K562 (cell line): Measurements from ENCODE around the gene SLC25A36. TPM values are rescaled to one million over a fixed set of nuclear protein-coding genes. Genes with fewer than 3 reads are reported as not detected.

Experiments
- ATAC-seq: fragments of 200-7000 bp; cut with Tn5 transposase; 3 replicates; pipeline ENCODE4 v1.9.1; 2020; ENCODE audit warnings: moderate library complexity
- BruUV-seq: library from RNA; stranded (reverse); fragments of 400-500 nt; replicated peaks from 2 replicates; lab custom pipeline; 2021; lab: Mats Ljungman, UMichigan
- CTCF ChIA-PET: fragments of 300-600 bp; formaldehyde crosslinking; extraction: SDS; loops from one replicate; lab custom pipeline; 2021; ENCODE audit warnings: low intra/inter-chr PET ratio; lab: Yijun Ruan, JAX
- POLR2A ChIA-PET: fragments of 300-600, 350-650 bp; sonication (Branson Sonifier 250); formaldehyde crosslinking; extraction: SDS; loops from one replicate; lab custom pipeline; 2021; ENCODE audit warnings: antibody characterized with exemption, inconsistent platforms; lab: Yijun Ruan, JAX
- DNase-seq, 4 experiments: peaks; one replicate each; pipeline versions ENCODE4 v3.0.0 to v3.0.0-alpha.2; 2011 to 2018; ENCODE audit warnings: low spot score in 3 of 4, mixed read lengths in 3 of 4; ENCODE audit errors: extremely low read depth in 1 of 4
- FAIRE-seq: peaks from 2 replicates; lab custom pipeline; 2011; peaks lifted over from hg19 to GRCh38; lab: Jason Lieb, UNC
- H2AFZ ChIP-seq: 2 replicates; pipeline ENCODE4 v1.6.0; 2011; ENCODE audit warnings: low read depth, low read length, control low read depth, inconsistent platforms
- H3K27ac ChIP-seq: fragments of 200-600 bp; 3 replicates; pipeline ENCODE4 v1.8.0; 2011; ENCODE audit warnings: low read depth, mild to moderate bottlenecking, control low read depth, inconsistent platforms, low read length, moderate library complexity, mixed read lengths; ENCODE audit errors: extremely low read depth
- H3K27me3 ChIP-seq, 2 experiments: fragments of 300-600 bp in 1 of 2; 2 replicates in 1 of 2; 3 replicates in 1 of 2; pipeline versions ENCODE4 v1.6.0 to v1.8.0; 2011; ENCODE audit warnings: inconsistent platforms in 2 of 2, low read length in 2 of 2, mild to moderate bottlenecking in 1 of 2, mixed read lengths in 1 of 2, moderate library complexity in 1 of 2; ENCODE audit not compliant: control insufficient read depth in 2 of 2, insufficient read depth in 2 of 2
- H3K36me3 ChIP-seq: fragments of 300-600 bp; 3 replicates; pipeline ENCODE4 v1.8.0; 2011; ENCODE audit warnings: mild to moderate bottlenecking, low read length, inconsistent platforms; ENCODE audit not compliant: control insufficient read depth, insufficient read depth
- H3K4me1 ChIP-seq, 2 experiments: fragments of 200-600 bp in 1 of 2; replicated peaks in 1 of 2; 2 replicates in 1 of 2; 3 replicates in 1 of 2; pipeline versions ENCODE4 v1.5.1 to v1.8.0; 2011; ENCODE audit warnings: inconsistent platforms in 2 of 2, low read length in 2 of 2, mild to moderate bottlenecking in 1 of 2, mixed read lengths in 1 of 2, moderate library complexity in 1 of 2; ENCODE audit not compliant: control insufficient read depth in 2 of 2, insufficient read depth in 2 of 2
- H3K4me2 ChIP-seq: 2 replicates; pipeline ENCODE4 v1.6.1; 2011; ENCODE audit warnings: low read length, control low read depth, inconsistent platforms, mixed read lengths; ENCODE audit not compliant: insufficient read depth
- H3K4me3 ChIP-seq: fragments of 200-600 bp; sonication (generic), shearing (Covaris generic); 2 replicates; pipeline ENCODE4 v1.5.1; 2016; ENCODE audit warnings: control low read depth, inconsistent platforms
- H3K79me2 ChIP-seq: fragments of 200-600 bp; 3 replicates; pipeline ENCODE4 v1.8.0; 2011; ENCODE audit warnings: low read length, inconsistent platforms; ENCODE audit not compliant: control insufficient read depth, insufficient read depth
- H3K9ac ChIP-seq, 2 experiments: 2 replicates each; pipeline versions ENCODE4 v1.6.0 to v1.6.1; 2011; ENCODE audit warnings: low read depth in 2 of 2, low read length in 2 of 2, control low read depth in 1 of 2, inconsistent platforms in 1 of 2, mild to moderate bottlenecking in 1 of 2, mixed read lengths in 1 of 2; ENCODE audit not compliant: insufficient read depth in 1 of 2
- H3K9me1 ChIP-seq: one replicate; pipeline ENCODE4 v1.6.0; 2011; ENCODE audit warnings: inconsistent platforms, mild to moderate bottlenecking, low read length, moderate library complexity; ENCODE audit not compliant: control insufficient read depth, insufficient read depth
- H3K9me3 ChIP-seq: replicated peaks from 2 replicates; pipeline ENCODE4 v1.5.1; 2011; ENCODE audit warnings: low read depth, low read length, inconsistent platforms; ENCODE audit not compliant: control insufficient read depth, insufficient read depth
- H4K20me1 ChIP-seq: replicated peaks from 2 replicates; pipeline ENCODE4 v1.6.1; 2011; ENCODE audit warnings: low read length, inconsistent platforms, mixed read lengths; ENCODE audit not compliant: control insufficient read depth, insufficient read depth
- CREBBP ChIP-seq: IDR thresholded peaks from one replicate; pipeline ENCODE4 v1.6.1; 2012; ENCODE audit warnings: low read depth, mild to moderate bottlenecking, control low read depth, inconsistent platforms, low read length
- HNRNPL ChIP-seq: fragments of 200-400 bp; formaldehyde crosslinking; IDR thresholded peaks from 2 replicates; pipeline ENCODE4 v1.6.1; 2017; ENCODE audit warnings: low read depth, mild to moderate bottlenecking, low read length
- MCM2 ChIP-seq: fragments of 450-650 bp; IDR thresholded peaks from 2 replicates; pipeline ENCODE4 v1.6.1; 2017; ENCODE audit warnings: low read depth, mild to moderate bottlenecking
- PML ChIP-seq: IDR thresholded peaks from 2 replicates; pipeline ENCODE4 v1.6.1; 2012; ENCODE audit warnings: low read length, inconsistent platforms
- SMAD4 ChIP-seq: fragments of 250-450 bp; sonication (Bioruptor Pico); conservative IDR thresholded peaks from 2 replicates; pipeline ENCODE4 v1.8.0; 2021; ENCODE audit warnings: inconsistent platforms, mild to moderate bottlenecking, moderate library complexity
- ZC3H8 ChIP-seq: fragments of 450-650 bp; IDR thresholded peaks from 2 replicates; pipeline ENCODE4 v1.6.1; 2017
- ZNF518B ChIP-seq: fragments of 250-450 bp; sonication (Bioruptor Pico); IDR thresholded peaks from 2 replicates; pipeline ENCODE4 v1.5.0; 2021; ENCODE audit warnings: mild to moderate bottlenecking, moderate library complexity
- ZNF589 ChIP-seq: fragments of 200-800 bp; sonication (Bioruptor generic); IDR thresholded peaks from 2 replicates; pipeline ENCODE4 v1.6.1; 2016; ENCODE audit warnings: low read depth, missing genetic modification characterization, missing compliant biosample characterization
- WGBS: fragments of 100-300 bp; shearing (Covaris generic); methylation state at CpG from one replicate; pipeline ENCODE4 v1.1.6; 2016; ENCODE audit warnings: low coverage, mixed read lengths; ENCODE audit not compliant: insufficient coverage; ENCODE audit errors: missing lambda C conversion rate; 5-methylcytosine and 5-hydroxymethylcytosine counted together
- in situ Hi-C: fragments of 300-500 bp; cut with MboI; formaldehyde crosslinking; loops from 4 replicates; pipeline ENCODE4 v1.15.0; 2018; ENCODE audit warnings: inconsistent platforms, mixed read lengths
- intact Hi-C: fragments of 100-400 bp; cut with micrococcal nuclease; formaldehyde crosslinking; loops from 2 replicates; pipeline ENCODE4 v1.14.2; 2022
- polyA plus RNA-seq, 8 experiments: library from polyadenylated mRNA; depleted of rRNA in 4 of 8; stranded (reverse) in 5 of 8; unstranded in 3 of 8; fragments of >200 nt; fragmentation: Nextera tagmentation in 2 of 8; fragmentation: Illumina TruSeq in 1 of 8; extraction: Ambion mirVana in 2 of 8; extraction: Trizol in 1 of 8; gene quantifications; 2 replicates each; pipeline versions ENCODE4 v1.2.1 to v1.2.3, GENCODE V29; 2011 to 2014; ENCODE audit warnings: inconsistent platforms in 1 of 8, missing spikeins in 1 of 8
- total RNA-seq, 7 experiments: library from RNA; depleted of rRNA in 6 of 7; stranded (reverse); fragments of >200 nt in 6 of 7; fragmentation: Illumina TruSeq in 2 of 7; extraction: Trizol in 2 of 7; gene quantifications; 2 replicates each; pipeline versions ENCODE4 v1.2.1 to v1.2.3, GENCODE V29; 2011 to 2021; ENCODE audit warnings: low replicate concordance in 1 of 7
- TF ChIP-seq, protein P1 (sequence below): fragments of 450-650 bp; conservative IDR thresholded peaks from 2 replicates; pipeline ENCODE4 v1.6.1; 2016; ENCODE audit warnings: missing genetic modification characterization, low read depth, mild to moderate bottlenecking, control low read depth, missing compliant biosample characterization
- TF ChIP-seq, protein P2 (sequence below): sonication (generic); formaldehyde crosslinking; IDR thresholded peaks from 2 replicates; pipeline ENCODE4 v1.8.1; 2022; ENCODE audit warnings: missing genetic modification reagents
- TF ChIP-seq, protein P3 (sequence below): fragments of 250-450 bp; sonication (Bioruptor Pico); IDR thresholded peaks from 2 replicates; pipeline ENCODE4 v1.9.0; 2021; ENCODE audit warnings: mild to moderate bottlenecking

Gene SLC25A36
- total and polyA plus RNA-seq, 9 of the 15 experiments (the other 6 are each of a cell fraction or from before 2014, with no cell fraction given), result 12.0 to 95.3 (median 43.3) TPM

DNA sequence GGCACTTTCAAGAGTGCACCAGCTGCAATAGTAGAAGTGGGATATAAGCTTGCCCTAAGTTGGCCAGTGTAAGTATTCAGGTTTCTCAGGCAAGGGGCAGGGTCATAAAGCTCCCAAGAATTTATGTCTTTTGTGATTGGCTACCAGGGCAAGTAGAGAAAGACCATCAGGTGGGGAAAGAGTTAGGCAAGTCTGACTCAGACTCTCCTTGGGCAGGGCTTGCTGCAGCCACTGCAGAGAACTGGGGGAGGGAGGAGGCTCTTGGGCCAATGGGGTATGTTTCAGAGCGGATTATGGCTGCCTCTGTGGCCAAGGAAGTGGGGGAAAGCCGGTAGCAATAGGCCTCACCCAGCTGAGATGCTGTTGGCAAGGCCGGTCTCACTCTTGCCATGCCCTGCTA is 44.6 kb upstream of the SLC25A36 start:
- Histone ChIP-seq H4K20me1 (no peaks in the 10 kb centered on the region), H3K9me1 (no peaks in the 10 kb centered on the region), H3K9ac (no peak overlapping the region), H3K27ac (no peak overlapping the region), H3K9me3 (no peaks in the 10 kb centered on the region), H3K79me2 (no peaks in the 10 kb centered on the region), H2AFZ (no peak overlapping the region), H3K27me3 (no peaks in the 10 kb centered on the region; a peak in 1 of 5 replicates), H3K36me3 (no peaks in the 10 kb centered on the region), H3K4me1 (no peaks in the 10 kb centered on the region), H3K4me3 (no peak overlapping the region), H3K4me2 (no peak overlapping the region)
- CTCF ChIA-PET, result no interaction called here
- FAIRE-seq (no peak), DNase-seq (no peak), ATAC-seq (no peak)
- in situ Hi-C loops (no loop called here), intact Hi-C loops (loop anchor here (5.0 kb wide), 1 partner anchor 210 kb away; no protein-coding TSS in a partner anchor)
- no TSS peak for BruUV-seq
- POLR2A ChIA-PET, result no interaction called here
- no peak for TF ChIP-seq CREBBP
- TF ChIP-seq ZC3H8, result no peak
- TF ChIP-seq HNRNPL, result no peak
- no peak for TF ChIP-seq ZNF589 (CRISPR knock-in tag)
- TF ChIP-seq, protein P1, sequence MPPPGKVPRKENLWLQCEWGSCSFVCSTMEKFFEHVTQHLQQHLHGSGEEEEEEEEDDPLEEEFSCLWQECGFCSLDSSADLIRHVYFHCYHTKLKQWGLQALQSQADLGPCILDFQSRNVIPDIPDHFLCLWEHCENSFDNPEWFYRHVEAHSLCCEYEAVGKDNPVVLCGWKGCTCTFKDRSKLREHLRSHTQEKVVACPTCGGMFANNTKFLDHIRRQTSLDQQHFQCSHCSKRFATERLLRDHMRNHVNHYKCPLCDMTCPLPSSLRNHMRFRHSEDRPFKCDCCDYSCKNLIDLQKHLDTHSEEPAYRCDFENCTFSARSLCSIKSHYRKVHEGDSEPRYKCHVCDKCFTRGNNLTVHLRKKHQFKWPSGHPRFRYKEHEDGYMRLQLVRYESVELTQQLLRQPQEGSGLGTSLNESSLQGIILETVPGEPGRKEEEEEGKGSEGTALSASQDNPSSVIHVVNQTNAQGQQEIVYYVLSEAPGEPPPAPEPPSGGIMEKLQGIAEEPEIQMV (tag), result no peak
- TF ChIP-seq, protein P2, sequence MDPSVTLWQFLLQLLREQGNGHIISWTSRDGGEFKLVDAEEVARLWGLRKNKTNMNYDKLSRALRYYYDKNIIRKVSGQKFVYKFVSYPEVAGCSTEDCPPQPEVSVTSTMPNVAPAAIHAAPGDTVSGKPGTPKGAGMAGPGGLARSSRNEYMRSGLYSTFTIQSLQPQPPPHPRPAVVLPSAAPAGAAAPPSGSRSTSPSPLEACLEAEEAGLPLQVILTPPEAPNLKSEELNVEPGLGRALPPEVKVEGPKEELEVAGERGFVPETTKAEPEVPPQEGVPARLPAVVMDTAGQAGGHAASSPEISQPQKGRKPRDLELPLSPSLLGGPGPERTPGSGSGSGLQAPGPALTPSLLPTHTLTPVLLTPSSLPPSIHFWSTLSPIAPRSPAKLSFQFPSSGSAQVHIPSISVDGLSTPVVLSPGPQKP (CRISPR knock-in tag), result no peak
- TF ChIP-seq ZNF518B (CRISPR knock-in tag), result no peak
- no peak for TF ChIP-seq MCM2
- TF ChIP-seq PML, result no peak
- no peak for TF ChIP-seq SMAD4
- TF ChIP-seq, protein P3, sequence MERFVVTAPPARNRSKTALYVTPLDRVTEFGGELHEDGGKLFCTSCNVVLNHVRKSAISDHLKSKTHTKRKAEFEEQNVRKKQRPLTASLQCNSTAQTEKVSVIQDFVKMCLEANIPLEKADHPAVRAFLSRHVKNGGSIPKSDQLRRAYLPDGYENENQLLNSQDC, result no peak
- WGBS, result 3% methylated on average over 3 of the region's 3 CpGs
